GM12801 (cell line): ENCODE measurements around the gene LIMA1.

Experiments used
- TF ChIP-seq, protein P1 (sequence below): IDR thresholded peaks from one replicate; pipeline ENCODE4 v1.5.1; 2011; ENCODE audit warnings: control low read depth; ENCODE audit not compliant: insufficient read length; ENCODE audit errors: extremely low read depth

LIMA1 gene

DNA sequence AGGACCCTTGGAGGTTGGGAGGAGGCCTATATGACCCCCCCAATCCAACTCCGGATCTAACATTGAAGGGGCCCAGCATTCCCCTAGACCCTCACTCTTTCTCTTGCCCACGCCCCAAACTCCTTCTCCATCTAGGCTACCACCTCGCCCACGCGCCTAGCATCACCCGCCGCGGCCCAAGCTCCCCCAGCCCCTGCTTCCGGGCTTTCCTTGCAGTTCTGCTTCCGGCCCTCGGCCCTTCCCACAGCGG is 116.6 kb downstream of the LIMA1 start:
- TF ChIP-seq, protein P1, sequence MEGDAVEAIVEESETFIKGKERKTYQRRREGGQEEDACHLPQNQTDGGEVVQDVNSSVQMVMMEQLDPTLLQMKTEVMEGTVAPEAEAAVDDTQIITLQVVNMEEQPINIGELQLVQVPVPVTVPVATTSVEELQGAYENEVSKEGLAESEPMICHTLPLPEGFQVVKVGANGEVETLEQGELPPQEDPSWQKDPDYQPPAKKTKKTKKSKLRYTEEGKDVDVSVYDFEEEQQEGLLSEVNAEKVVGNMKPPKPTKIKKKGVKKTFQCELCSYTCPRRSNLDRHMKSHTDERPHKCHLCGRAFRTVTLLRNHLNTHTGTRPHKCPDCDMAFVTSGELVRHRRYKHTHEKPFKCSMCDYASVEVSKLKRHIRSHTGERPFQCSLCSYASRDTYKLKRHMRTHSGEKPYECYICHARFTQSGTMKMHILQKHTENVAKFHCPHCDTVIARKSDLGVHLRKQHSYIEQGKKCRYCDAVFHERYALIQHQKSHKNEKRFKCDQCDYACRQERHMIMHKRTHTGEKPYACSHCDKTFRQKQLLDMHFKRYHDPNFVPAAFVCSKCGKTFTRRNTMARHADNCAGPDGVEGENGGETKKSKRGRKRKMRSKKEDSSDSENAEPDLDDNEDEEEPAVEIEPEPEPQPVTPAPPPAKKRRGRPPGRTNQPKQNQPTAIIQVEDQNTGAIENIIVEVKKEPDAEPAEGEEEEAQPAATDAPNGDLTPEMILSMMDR = no peak

DNA sequence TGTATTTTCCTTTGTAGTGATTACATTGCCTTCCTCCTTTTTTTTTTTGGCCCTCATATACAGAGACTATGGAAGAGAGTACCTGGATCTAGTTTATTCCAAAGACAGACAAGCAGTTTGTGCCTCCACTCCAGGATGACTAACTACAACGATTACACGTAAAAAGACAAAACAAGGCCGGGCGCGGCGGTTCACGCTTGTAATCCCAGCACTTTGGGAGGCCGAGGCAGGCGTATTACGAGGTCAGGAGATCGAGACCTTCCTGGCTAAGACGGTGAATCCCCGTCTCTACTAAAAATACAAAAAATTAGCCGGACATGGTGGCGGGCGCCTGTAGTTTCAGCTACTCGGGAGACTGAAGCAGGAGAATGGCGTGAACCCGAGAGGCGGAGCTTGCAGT is 118.4 kb downstream of the LIMA1 start:
- TF ChIP-seq, protein P1 = no peak

DNA sequence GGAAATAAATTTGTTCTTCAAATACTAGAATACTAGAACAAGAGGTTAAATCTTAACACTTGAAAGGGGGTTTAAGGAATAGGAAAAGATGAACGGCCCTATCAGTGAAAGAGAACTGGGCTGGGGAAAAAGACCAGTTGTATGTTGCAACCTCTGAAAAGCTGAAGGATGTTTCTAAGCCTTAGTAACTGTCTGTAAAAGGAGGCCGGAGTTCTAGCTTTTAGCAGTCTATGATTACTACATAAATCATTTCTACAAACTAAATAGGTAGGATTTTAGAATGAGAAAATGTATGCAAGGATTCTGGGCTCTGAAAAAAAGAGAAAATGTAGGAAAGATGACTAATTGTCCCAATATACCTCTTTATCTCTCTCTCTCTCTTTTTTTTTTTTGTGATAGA is 121.1 kb downstream of the LIMA1 start:
- TF ChIP-seq, protein P1 = no peak

DNA sequence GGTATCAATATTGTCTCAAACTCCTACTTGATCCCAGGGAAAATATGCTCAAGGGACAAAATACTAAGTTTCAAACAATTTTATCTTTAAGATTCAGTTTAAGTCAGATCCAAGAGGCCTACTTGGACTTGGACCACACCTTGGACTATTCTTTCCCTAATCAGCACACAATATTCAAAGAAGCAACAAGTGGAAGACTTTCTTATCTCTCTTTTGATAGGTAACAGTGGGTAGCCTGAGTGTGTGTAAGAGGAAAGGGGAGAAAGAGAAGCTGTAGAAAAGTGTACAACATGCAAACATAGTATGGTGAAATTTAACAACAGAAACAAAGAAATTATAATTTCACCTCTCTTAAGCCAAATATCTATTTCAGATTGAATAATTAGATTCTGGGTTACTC is 122.7 kb downstream of the LIMA1 start:
- TF ChIP-seq, protein P1 = no peak

DNA sequence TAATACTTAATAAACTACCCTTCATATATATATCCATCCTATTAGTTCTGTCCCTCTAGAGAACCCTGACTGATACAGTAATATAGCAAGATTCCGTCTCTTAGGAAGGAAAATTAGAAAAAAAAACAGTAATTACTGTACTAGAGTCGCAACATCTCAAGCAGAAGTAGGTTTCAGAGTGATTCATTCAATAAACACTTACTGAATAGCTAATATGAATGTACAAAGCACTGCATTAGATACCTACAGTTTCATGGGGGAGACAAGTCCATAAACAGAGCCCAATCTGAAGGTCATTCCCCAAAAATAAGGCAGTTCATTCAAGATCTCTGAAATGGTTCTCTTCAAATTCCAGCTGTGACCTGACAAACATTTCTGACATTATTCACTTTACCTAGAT is 126.1 kb downstream of the LIMA1 start:
- TF ChIP-seq, protein P1 = no peak

DNA sequence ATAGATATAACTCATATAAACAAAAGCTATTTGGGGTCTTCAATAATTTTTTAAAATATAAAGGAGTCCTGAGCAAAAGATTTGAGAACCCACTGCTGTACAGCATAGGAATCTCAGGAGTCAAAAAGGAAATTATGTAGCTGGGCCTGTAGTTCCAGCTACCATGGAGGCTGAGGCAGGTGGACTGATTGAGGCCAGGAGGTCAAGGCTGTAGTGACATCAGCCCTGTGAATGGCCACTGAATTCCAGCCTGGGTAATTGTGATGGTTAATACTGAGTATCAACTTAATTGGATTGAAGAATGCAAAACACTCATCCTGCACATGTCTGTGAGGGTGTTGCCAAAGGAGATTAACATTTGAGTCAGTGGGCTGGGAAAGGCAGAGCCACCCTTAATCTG is 126.7 kb downstream of the LIMA1 start:
- TF ChIP-seq, protein P1 = no peak

DNA sequence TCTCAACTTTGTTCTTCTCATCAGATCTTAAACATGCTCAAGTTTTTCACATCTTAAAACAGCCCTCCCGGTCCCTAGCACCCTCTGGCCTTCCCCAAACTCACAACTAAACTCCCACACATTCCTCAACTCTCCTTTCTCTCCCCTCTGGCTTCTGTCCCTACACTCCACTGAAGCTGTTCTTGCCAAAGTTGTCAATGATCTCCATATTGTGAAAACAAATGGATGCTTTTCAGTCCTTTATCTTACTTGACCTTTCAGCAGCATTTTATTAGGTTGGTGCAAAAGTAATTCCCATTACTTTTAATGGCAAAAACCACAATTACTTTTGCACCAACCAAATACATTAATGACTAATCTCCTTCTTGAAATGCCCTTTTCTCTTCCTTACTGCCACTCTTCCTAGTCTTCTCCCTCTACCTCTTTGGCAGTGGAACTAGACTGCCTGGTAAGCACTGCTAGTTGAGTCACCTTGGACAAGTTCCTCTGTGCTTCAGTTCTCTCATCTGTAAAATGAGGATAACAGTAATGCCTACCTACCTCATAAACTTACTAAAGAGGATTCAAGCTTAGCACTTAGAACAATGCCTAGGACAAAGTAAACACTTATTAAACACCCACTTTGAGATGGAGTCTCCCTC is 132.2 kb downstream of the LIMA1 start:
- TF ChIP-seq, protein P1 = no peak

DNA sequence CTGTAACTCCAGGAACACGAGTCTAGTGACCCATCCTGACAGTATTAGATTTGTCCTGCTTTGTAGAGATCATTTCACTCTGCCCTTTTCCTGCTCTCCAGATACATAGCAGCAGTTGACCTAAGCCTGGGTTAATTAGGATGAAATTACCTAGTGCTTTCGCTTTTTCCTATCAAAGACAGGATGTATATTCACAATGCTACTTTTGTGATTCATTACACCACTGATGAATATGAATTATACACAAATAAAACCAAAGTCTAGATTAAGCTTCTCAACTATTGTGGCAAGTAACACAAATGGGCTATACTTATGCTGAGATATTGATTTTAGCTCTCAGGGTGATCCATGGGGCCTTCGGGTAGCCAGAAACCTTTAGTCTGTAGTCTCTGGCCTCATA is 134.0 kb downstream of the LIMA1 start:
- TF ChIP-seq, protein P1 = no peak
